HL-60/S4 (cell line): ENCODE measurements around the gene DEPDC7.
"Not testable (repeated sequence)": the region's sequence is repeated elsewhere in the genome, so short reads cannot be mapped to it uniquely, and the experiment has no call there.

Experiments used
- in situ Hi-C: fragments of 300-500 bp; cut with MboI; formaldehyde crosslinking; loops from 2 replicates; pipeline ENCODE4 v1.14.3; 2022; ENCODE audit warnings: low sequenced_read_pairs

DEPDC7 gene

GRCh38 chr11:33015621-33016551, at the start of gene DEPDC7:
Gene DEPDC7, plus strand, starts transcription at chr11:33015878. Its CDS starts 78 bp downstream, at chr11:33015956.
- in situ Hi-C loops = no loop called here

- in situ Hi-C loops = loop anchor here (10.0 kb wide), 1 partner anchor 96 kb away; no protein-coding TSS in a partner anchor
Measured at GRCh38 chr11:32968541-32968940, 47.1 kb upstream of the DEPDC7 start.

- in situ Hi-C loops = not testable (repeated sequence)
Measured at GRCh38 chr11:32972233-32972632, 43.4 kb upstream of the DEPDC7 start.

- in situ Hi-C loops = no loop called here
Measured at GRCh38 chr11:32972781-32973180, 42.9 kb upstream of the DEPDC7 start.

- in situ Hi-C loops = no loop called here
Measured at GRCh38 chr11:32982626-32983025, 33.1 kb upstream of the DEPDC7 start.

- in situ Hi-C loops = no loop called here
Measured at GRCh38 chr11:32983506-32983905, 32.2 kb upstream of the DEPDC7 start.

GRCh38 chr11:32985600-32985999, 30.1 kb upstream of the DEPDC7 start:
- in situ Hi-C loops = no loop called here

GRCh38 chr11:32987851-32988250, 27.8 kb upstream of the DEPDC7 start:
- in situ Hi-C loops = no loop called here

- in situ Hi-C loops = no loop called here
Measured at GRCh38 chr11:32990481-32990880, 25.2 kb upstream of the DEPDC7 start.

- in situ Hi-C loops = no loop called here
Measured at GRCh38 chr11:32991427-32991826, 24.3 kb upstream of the DEPDC7 start.

- in situ Hi-C loops = no loop called here
Measured at GRCh38 chr11:32991898-32992297, 23.8 kb upstream of the DEPDC7 start.

GRCh38 chr11:33000181-33000580, 15.5 kb upstream of the DEPDC7 start:
- in situ Hi-C loops = no loop called here

GRCh38 chr11:33001281-33001680, 14.4 kb upstream of the DEPDC7 start:
- in situ Hi-C loops = no loop called here

GRCh38 chr11:33001751-33002542, 13.7 kb upstream of the DEPDC7 start:
- in situ Hi-C loops = no loop called here

GRCh38 chr11:33005175-33005574, 10.5 kb upstream of the DEPDC7 start:
- in situ Hi-C loops = no loop called here

GRCh38 chr11:33006010-33006409, 9.7 kb upstream of the DEPDC7 start:
- in situ Hi-C loops = no loop called here

GRCh38 chr11:33013755-33014154, 1.9 kb upstream of the DEPDC7 start:
- in situ Hi-C loops = no loop called here

GRCh38 chr11:33016654-33017053, 976 bp downstream of the DEPDC7 start:
- in situ Hi-C loops = no loop called here

GRCh38 chr11:33017478-33017877, 1.8 kb downstream of the DEPDC7 start:
- in situ Hi-C loops = no loop called here

GRCh38 chr11:33017965-33018364, 2.3 kb downstream of the DEPDC7 start:
- in situ Hi-C loops = no loop called here

GRCh38 chr11:33018840-33019239, 3.2 kb downstream of the DEPDC7 start:
- in situ Hi-C loops = no loop called here

- in situ Hi-C loops = no loop called here
Measured at GRCh38 chr11:33021501-33021900, 5.8 kb downstream of the DEPDC7 start.
